Activated CD8-positive, alpha-beta T cell treated with anti-CD3 and anti-CD28 coated beads for 36 hours (primary cell): Measurements from ENCODE around the gene TCF25. TPM values are rescaled to one million over a fixed set of nuclear protein-coding genes. Genes with fewer than 3 reads are reported as not detected.
"Not testable (repeated sequence)": the region's sequence is repeated elsewhere in the genome, so short reads cannot be mapped to it uniquely, and the experiment has no call there.

Experiments
- ATAC-seq: fragments of 200-7000 bp; cut with Tn5 transposase; one replicate; pipeline ENCODE4 v1.10.0; 2021; ENCODE audit warnings: mild to moderate bottlenecking, moderate library complexity
- CTCF ChIA-PET: fragments of 350-600 bp; sonication (Branson Sonifier 250); formaldehyde crosslinking; loops from one replicate; lab custom pipeline; 2021; ENCODE audit warnings: antibody characterized with exemption; lab: Charles Lee
- POLR2A ChIA-PET: fragments of 350-600 bp; sonication (Branson Sonifier 250); formaldehyde crosslinking; loops from one replicate; lab custom pipeline; 2021; ENCODE audit warnings: antibody characterized with exemption; lab: Charles Lee
- DNase-seq: peaks from one replicate; pipeline ENCODE4 v3.0.0-alpha.2; 2020
- H3K27ac Mint-ChIP-seq: one replicate; pipeline ENCODE4 v1.8.0; 2021; ENCODE audit warnings: mild to moderate bottlenecking, mixed read lengths
- H3K27me3 Mint-ChIP-seq: one replicate; pipeline ENCODE4 v1.8.0; 2021; ENCODE audit warnings: mixed read lengths
- H3K36me3 Mint-ChIP-seq: one replicate; pipeline ENCODE4 v1.8.0; 2021; ENCODE audit warnings: low read depth, mixed read lengths
- H3K4me1 Mint-ChIP-seq: one replicate; pipeline ENCODE4 v1.8.0; 2021; ENCODE audit warnings: low read depth, mixed read lengths
- H3K4me3 Mint-ChIP-seq: one replicate; pipeline ENCODE4 v1.8.0; 2021; ENCODE audit warnings: mild to moderate bottlenecking, moderate library complexity, mixed read lengths
- H3K9me3 Mint-ChIP-seq: one replicate; pipeline ENCODE4 v1.8.0; 2021; ENCODE audit warnings: mixed read lengths
- intact Hi-C: fragments of 100-400 bp; cut with micrococcal nuclease; formaldehyde crosslinking; loops from one replicate; pipeline ENCODE4 v1.10.0; 2022
- total RNA-seq, 2 experiments: library from RNA; stranded (reverse); gene quantifications; one replicate each; pipeline ENCODE4 v1.2.3, GENCODE V29; 2021
- TF ChIP-seq, protein P1 (sequence below): fragments of 200-600 bp; IDR thresholded peaks from one replicate; pipeline ENCODE4 v1.8.0; 2022; ENCODE audit warnings: antibody characterized with exemption, mild to moderate bottlenecking

TCF25 gene
- total RNA-seq, 2 experiments from 2014 or later, result 138 to 149 TPM

DNA sequence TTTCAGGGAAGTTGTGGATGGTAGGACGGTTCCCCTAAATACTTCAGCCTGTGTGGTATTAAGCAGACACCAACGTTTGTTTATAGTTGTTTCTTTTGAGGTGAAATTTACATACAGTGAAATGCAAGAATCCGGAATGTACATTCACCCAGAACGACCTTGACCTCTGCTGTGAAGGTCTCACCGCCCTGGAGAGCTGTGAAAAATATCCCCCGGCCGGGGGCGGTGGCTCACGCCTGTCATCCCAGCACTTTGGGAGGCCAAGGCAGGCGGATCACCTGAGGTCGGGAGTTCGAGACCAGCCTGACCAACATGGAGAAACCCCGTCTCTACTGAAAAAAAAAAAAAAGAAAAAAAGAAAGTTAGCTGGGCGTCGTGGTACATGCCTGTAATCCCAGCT is 36.9 kb upstream of the TCF25 start:
- DNase-seq, H3K36me3 Mint-ChIP-seq, H3K27ac Mint-ChIP-seq, intact Hi-C loops, H3K4me3 Mint-ChIP-seq, H3K9me3 Mint-ChIP-seq, POLR2A ChIA-PET, ATAC-seq, H3K27me3 Mint-ChIP-seq: not testable (repeated sequence)
- CTCF ChIA-PET, result interaction anchor here (1.0 kb wide), 2 partner anchors 18 to 137 kb away, joined by 3 read pairs; no protein-coding TSS in a partner anchor
- peaks cover 19% of the 10 kb centered on the region for H3K4me1 Mint-ChIP-seq

DNA sequence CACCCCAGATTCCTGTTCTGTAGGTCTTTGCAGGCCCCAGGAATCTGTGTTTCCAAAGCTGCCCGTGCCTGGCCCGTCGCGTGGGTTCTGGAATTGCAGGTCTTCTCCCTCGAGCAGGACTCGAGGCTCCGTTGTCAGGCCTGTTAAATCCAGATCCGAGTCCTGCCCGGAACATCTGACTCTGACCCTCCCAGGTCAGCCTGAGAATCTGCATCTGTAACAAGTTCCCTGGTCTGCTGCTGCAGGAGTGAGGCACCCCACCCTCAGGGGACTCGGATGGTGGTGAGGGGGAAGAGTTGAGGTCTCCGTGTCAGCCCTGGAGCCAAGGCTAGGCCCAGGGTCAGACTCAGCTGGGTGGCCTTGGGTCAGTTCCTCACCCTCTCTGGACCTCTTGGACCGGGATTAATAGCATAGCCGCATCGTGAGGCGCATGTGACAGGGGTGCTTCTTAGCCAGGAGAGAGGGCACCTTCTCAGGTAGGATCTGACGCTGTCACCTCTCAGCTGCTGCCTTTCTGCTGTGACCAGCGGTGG is 36.3 kb upstream of the TCF25 start:
- TF ChIP-seq, protein P1, sequence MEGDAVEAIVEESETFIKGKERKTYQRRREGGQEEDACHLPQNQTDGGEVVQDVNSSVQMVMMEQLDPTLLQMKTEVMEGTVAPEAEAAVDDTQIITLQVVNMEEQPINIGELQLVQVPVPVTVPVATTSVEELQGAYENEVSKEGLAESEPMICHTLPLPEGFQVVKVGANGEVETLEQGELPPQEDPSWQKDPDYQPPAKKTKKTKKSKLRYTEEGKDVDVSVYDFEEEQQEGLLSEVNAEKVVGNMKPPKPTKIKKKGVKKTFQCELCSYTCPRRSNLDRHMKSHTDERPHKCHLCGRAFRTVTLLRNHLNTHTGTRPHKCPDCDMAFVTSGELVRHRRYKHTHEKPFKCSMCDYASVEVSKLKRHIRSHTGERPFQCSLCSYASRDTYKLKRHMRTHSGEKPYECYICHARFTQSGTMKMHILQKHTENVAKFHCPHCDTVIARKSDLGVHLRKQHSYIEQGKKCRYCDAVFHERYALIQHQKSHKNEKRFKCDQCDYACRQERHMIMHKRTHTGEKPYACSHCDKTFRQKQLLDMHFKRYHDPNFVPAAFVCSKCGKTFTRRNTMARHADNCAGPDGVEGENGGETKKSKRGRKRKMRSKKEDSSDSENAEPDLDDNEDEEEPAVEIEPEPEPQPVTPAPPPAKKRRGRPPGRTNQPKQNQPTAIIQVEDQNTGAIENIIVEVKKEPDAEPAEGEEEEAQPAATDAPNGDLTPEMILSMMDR, result no peak
- no peaks in the 10 kb centered on the region for H3K9me3 Mint-ChIP-seq
- DNase-seq (no peak), ATAC-seq (no peak)
- no peaks in the 10 kb centered on the region for H3K36me3 Mint-ChIP-seq
- ChIA-PET POLR2A (interaction anchor here (0.9 to 1.1 kb wide), 2 partner anchors 38 to 88 kb away, joined by 3 read pairs; no protein-coding TSS in a partner anchor), CTCF (interaction anchor here (1.0 to 1.7 kb wide), 4 partner anchors 9 to 73 kb away, joined by 3 to 7 read pairs (median 4); partner anchors contain the start of gene SPIRE2)
- no peak overlapping the region for H3K27ac Mint-ChIP-seq
- peak overlapping the region; percentile 9 for H3K4me3 Mint-ChIP-seq
- H3K4me1 Mint-ChIP-seq, result peaks cover 19% of the 10 kb centered on the region
- intact Hi-C loops, result no loop called here
- peaks cover 4% of the 10 kb centered on the region for H3K27me3 Mint-ChIP-seq

DNA sequence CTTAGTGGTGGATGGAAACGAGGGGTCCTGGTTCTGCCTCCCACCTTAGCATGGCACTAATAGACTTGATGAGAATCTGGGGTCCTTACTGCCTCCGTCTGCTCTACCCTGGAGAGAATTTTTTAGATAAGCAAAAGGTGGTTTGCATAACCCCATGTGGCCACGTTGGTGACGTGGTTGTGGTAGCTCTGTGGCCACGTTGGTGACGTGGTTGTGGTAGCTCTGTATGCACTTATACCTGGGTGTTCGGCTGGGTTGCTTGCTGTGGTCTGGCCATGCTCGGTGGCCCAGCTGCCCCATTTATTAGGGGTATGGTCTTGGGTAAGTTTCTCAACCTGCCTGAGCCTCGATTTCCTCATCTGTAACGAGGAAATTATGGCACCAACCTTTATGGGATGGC is 32.1 kb upstream of the TCF25 start:
- ATAC-seq, result peak; percentile 68
- POLR2A ChIA-PET, result interaction anchor here (0.6 kb wide), 1 partner anchor 30 kb away, joined by 8 read pairs; no protein-coding TSS in a partner anchor
- Mint-ChIP-seq H3K27ac (peak overlapping the region; percentile 32), H3K4me1 (peaks cover 28% of the 10 kb centered on the region), H3K27me3 (no peaks in the 10 kb centered on the region), H3K4me3 (no peak overlapping the region), H3K9me3 (no peaks in the 10 kb centered on the region), H3K36me3 (no peaks in the 10 kb centered on the region)
- TF ChIP-seq, protein P1, result no peak
- DNase-seq, result peak; percentile 86
- intact Hi-C loops, result no loop called here
- CTCF ChIA-PET, result interaction anchor here (0.9 to 1.7 kb wide), 3 partner anchors 19 to 141 kb away, joined by 3 to 5 read pairs (median 5); no protein-coding TSS in a partner anchor

DNA sequence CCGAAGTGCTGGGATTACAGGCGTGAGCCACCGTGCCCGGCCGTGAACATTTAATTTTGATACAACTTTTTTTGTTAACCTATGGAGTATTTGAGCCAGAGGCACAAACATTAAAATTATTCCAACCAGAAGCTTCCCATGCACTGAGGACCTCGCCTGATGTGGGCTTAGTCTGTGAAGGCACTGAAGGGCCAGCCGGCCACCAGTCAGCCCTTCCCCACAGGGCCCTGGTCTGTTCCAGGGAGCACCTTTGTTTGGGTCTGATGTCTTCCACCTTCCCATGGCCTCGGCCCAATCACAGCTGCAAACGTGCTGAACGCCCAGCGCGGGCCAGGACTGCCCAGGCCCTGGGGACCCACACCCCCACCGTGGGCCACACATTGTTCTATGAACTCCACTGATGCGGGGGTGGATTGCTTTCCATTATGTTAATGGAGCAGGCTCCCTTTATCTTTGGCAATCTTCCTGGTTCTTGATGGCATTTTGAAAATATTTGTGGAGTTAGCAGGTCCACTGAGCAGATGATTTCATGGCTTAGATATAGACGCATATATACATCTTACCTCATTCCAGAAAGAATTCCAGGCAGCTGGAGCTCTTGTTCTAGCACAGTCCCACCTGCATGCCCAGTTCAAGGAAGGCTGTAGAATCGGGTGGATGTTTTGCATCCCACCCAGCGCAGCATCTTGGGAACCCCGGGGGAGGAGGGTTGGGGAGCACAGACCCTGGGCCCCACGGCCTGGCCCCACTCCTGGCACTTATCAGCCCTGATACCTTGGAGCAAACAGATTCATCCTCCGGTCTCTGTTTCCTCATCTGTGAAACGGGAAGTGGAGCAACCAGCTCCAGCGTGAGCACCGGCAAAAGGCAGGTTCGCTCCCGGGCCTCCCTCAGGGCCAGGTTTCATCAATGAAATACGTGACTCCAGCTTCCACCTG is 30.7 kb upstream of the TCF25 start:
- intact Hi-C loops, result no loop called here
- ChIA-PET CTCF (interaction anchor here (1.4 to 1.7 kb wide), 2 partner anchors 18 to 19 kb away, joined by 5 read pairs; no protein-coding TSS in a partner anchor), POLR2A (interaction anchor here (0.8 to 1.2 kb wide), 2 partner anchors 14 to 26 kb away, joined by 4 to 5 read pairs; partner anchors contain the start of genes FANCA and SPIRE2)
- Mint-ChIP-seq H3K9me3 (no peaks in the 10 kb centered on the region), H3K4me1 (peaks cover 23% of the 10 kb centered on the region), H3K36me3 (no peaks in the 10 kb centered on the region), H3K27me3 (no peaks in the 10 kb centered on the region), H3K4me3 (no peak overlapping the region), H3K27ac (no peak overlapping the region)
- TF ChIP-seq, protein P1, result no peak
- DNase-seq (no peak), ATAC-seq (no peak)

DNA sequence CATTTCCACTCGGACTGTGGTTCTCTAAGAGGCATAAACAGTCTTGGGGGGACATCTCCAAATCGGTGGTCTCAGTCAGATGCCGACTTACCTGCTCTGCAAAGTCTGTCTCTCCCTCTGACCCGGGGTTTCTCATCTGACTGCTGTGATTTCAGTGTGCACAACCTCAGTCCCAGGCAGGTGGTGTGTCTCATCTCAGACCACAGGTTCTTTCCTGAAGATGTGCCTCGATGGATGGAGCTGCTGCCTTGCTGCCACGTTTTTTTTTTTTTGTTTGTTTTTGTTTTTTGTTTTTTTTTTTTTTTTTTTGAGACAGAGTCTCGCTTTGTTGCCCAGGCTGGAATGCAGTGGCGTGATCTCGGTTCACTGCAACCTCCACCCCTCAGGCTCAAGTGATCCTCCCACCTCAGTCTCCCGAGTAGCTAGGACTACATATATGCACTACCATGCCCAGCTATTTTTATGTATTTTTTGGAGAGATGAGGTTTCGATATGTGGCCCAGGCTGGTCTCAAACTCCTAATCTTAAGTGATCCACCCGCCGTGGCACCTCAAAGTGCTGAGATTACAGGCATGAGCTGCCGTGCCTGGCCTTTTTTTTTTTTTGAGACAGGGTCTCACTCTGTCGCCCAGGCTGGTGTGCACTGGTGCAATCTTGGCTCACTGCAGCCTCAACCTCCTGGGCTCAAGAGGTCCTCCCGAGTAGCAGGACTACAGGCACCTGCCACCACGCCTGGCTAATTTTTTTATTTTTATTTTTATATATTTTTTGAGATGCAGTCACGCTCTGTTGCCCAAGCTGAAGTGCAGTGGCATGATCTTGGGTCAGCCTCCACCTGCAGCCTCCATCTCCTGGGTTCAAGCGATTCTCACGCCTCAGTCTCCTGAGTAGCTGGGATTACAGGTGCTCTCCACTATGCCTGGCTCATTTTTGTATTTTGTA is 29.7 kb upstream of the TCF25 start:
- POLR2A ChIA-PET, result interaction anchor here (1.2 kb wide), 1 partner anchor 15 kb away, joined by 5 read pairs; the partner anchor contains the start of gene SPIRE2
- intact Hi-C loops, result no loop called here

More for the DNA sequence above, 29.7 kb upstream of the TCF25 start:
- H3K36me3 Mint-ChIP-seq, result no peaks in the 10 kb centered on the region
- no peak for ATAC-seq
- CTCF ChIA-PET, result no interaction called here
- no peaks in the 10 kb centered on the region for H3K9me3 Mint-ChIP-seq
- no peak for DNase-seq
- no peaks in the 10 kb centered on the region for H3K27me3 Mint-ChIP-seq
- peaks cover 17% of the 10 kb centered on the region for H3K4me1 Mint-ChIP-seq
- no peak overlapping the region for H3K4me3 Mint-ChIP-seq
- TF ChIP-seq, protein P1, result no peak
- no peak overlapping the region for H3K27ac Mint-ChIP-seq
